Testis (tissue), 3 donors: Measurements from ENCODE around the gene RTCB. TPM values are rescaled to one million over a fixed set of nuclear protein-coding genes. Genes with fewer than 3 reads are reported as not detected.

ENCODE experiments used
- DNase-seq: peaks from one replicate; pipeline ENCODE4 v3.0.0-alpha.2; 2019
- H3K27ac ChIP-seq, 2 donors: fragments of 200-600 bp; sonication (generic); one replicate each; pipeline ENCODE4 v1.5.1; 2019
- H3K27me3 ChIP-seq: fragments of 200-600 bp; sonication (generic); one replicate; pipeline ENCODE4 v1.5.1; 2019
- H3K36me3 ChIP-seq: fragments of 200-600 bp; sonication (generic); one replicate; pipeline ENCODE4 v1.5.1; 2017; ENCODE audit warnings: low read depth; ENCODE audit errors: missing control alignments
- H3K4me1 ChIP-seq: fragments of 200-600 bp; sonication (generic); one replicate; pipeline ENCODE4 v1.5.1; 2019
- H3K4me3 ChIP-seq, 2 donors: fragments of 200-600 bp; sonication (generic); one replicate each; pipeline ENCODE4 v1.5.1; 2017 to 2019
- H3K9me3 ChIP-seq: fragments of 200-600 bp; sonication (generic); one replicate; pipeline ENCODE4 v1.5.1; 2017
- CTCF ChIP-seq, 3 experiments: fragments of 450-650 bp in 2 of 3; fragments of 200-600 bp in 1 of 3; sonication (generic) in 1 of 3; IDR thresholded peaks; one replicate each; pipeline ENCODE4 v1.5.1; 2016 to 2019; ENCODE audit warnings: antibody characterized with exemption in 3 of 3, mild to moderate bottlenecking in 2 of 3, moderate library complexity in 1 of 3
- POLR2A ChIP-seq: fragments of 450-650 bp; IDR thresholded peaks from one replicate; pipeline ENCODE4 v1.6.1; 2017; ENCODE audit warnings: antibody characterized with exemption, mild to moderate bottlenecking, moderate library complexity
- WGBS, 2 donors: methylation state at CpG; one replicate each; pipeline ENCODE4 v1.1.5; 2018; 5-methylcytosine and 5-hydroxymethylcytosine counted together
- intact Hi-C: fragments of 100-400 bp; cut with DNase I; formaldehyde crosslinking; loops from one replicate; pipeline ENCODE4 v1.15.1; 2023; ENCODE audit warnings: low total_unique reads
- polyA plus RNA-seq: library from polyadenylated mRNA; stranded (reverse); fragments of 350-450 nt; fragmentation: Illumina TruSeq; extraction: RNeasy Lipid Tissue Mini Kit (QIAGEN cat#74804); gene quantifications from one replicate; pipeline ENCODE4 v1.2.3, GENCODE V29; 2014; ENCODE audit warnings: low read depth, low replicate concordance; ENCODE audit not compliant: insufficient read depth
- total RNA-seq, 2 donors: library from RNA; depleted of rRNA; stranded (reverse); fragments of >200 nt; gene quantifications; one replicate each; pipeline ENCODE4 v1.2.3, GENCODE V29; 2016

Gene RTCB
- total and polyA plus RNA-seq, 3 donors from 2014 or later, result 62.1 to 100 (median 68.0) TPM

GRCh38 chr22:32404021-32404420 lies 8.0 kb downstream of the RTCB start:
- no peaks in the 10 kb centered on the region for H3K36me3 ChIP-seq
- no peak for TF ChIP-seq POLR2A
- TF ChIP-seq CTCF (IDR thresholded peaks at IDR 0.05), result no peak
- H3K4me1 ChIP-seq, result no peaks in the 10 kb centered on the region
- 90 to 94% methylated on average over 2 of the region's 2 CpGs for WGBS, 2 donors
- H3K27ac ChIP-seq, result no peak overlapping the region
- no peaks in the 10 kb centered on the region for H3K27me3 ChIP-seq
- no peak for DNase-seq
- H3K9me3 ChIP-seq, result no peaks in the 10 kb centered on the region
- intact Hi-C loops, result no loop called here
- H3K4me3 ChIP-seq, result no peak overlapping the region

- Histone ChIP-seq H3K4me1 (no peaks in the 10 kb centered on the region), H3K4me3 (no peak overlapping the region), H3K27me3 (no peaks in the 10 kb centered on the region), H3K27ac (no peak overlapping the region), H3K36me3 (no peaks in the 10 kb centered on the region), H3K9me3 (no peaks in the 10 kb centered on the region)
- intact Hi-C loops, result no loop called here
- TF ChIP-seq POLR2A (no peak), CTCF (IDR thresholded peaks at IDR 0.05) (no peak)
- DNase-seq, result no peak
- WGBS, 2 donors, result 78 to 80% methylated on average over 4 of the region's 4 CpGs
These were observed 10.6 kb downstream of the RTCB start for GRCh38 chr22:32401486-32401885.

GRCh38 chr22:32396746-32397145 lies 15.3 kb downstream of the RTCB start:
- Histone ChIP-seq H3K27ac (no peak overlapping the region), H3K27me3 (no peaks in the 10 kb centered on the region), H3K4me1 (no peaks in the 10 kb centered on the region), H3K9me3 (no peaks in the 10 kb centered on the region), H3K36me3 (no peaks in the 10 kb centered on the region), H3K4me3 (no peak overlapping the region)
- TF ChIP-seq CTCF (IDR thresholded peaks at IDR 0.05) (no peak), POLR2A (no peak)
- DNase-seq, result no peak
- intact Hi-C loops, result no loop called here
- WGBS, 2 donors, result 82 to 87% methylated on average over 5 of the region's 5 CpGs

GRCh38 chr22:32396255-32396654 lies 15.8 kb downstream of the RTCB start:
- 88 to 95% methylated on average over 1 of the region's 1 CpG for WGBS, 2 donors
- H3K4me1 ChIP-seq, result no peaks in the 10 kb centered on the region
- no peak overlapping the region for H3K27ac ChIP-seq
- no peaks in the 10 kb centered on the region for H3K9me3 ChIP-seq
- H3K36me3 ChIP-seq, result no peaks in the 10 kb centered on the region
- H3K4me3 ChIP-seq, result no peak overlapping the region
- no peaks in the 10 kb centered on the region for H3K27me3 ChIP-seq
- intact Hi-C loops, result no loop called here
- no peak for DNase-seq
- TF ChIP-seq CTCF (IDR thresholded peaks at IDR 0.05) (no peak), POLR2A (no peak)

GRCh38 chr22:32395107-32395506 lies 16.9 kb downstream of the RTCB start:
- 91 to 95% methylated on average over 5 of the region's 5 CpGs for WGBS, 2 donors
- TF ChIP-seq CTCF (IDR thresholded peaks at IDR 0.05) (no peak), POLR2A (no peak)
- Histone ChIP-seq H3K4me3 (no peak overlapping the region), H3K27me3 (no peaks in the 10 kb centered on the region), H3K4me1 (no peaks in the 10 kb centered on the region), H3K9me3 (no peaks in the 10 kb centered on the region), H3K36me3 (no peaks in the 10 kb centered on the region), H3K27ac (no peak overlapping the region)
- no peak for DNase-seq
- intact Hi-C loops, result no loop called here
